Amniotic stem cell (primary cell): Measurements from ENCODE around the gene PGM2L1.
"Not testable (repeated sequence)": the region's sequence is repeated elsewhere in the genome, so short reads cannot be mapped to it uniquely, and the experiment has no call there.

Experiments
- DNase-seq: peaks from one replicate; lab custom pipeline; 2025; lab: John Stamatoyannopoulos, UW

The PGM2L1 gene

GRCh38 chr11:74400606-74401005, 2.4 kb upstream of the PGM2L1 start:
- DNase-seq = no peak

- DNase-seq = no peak
Measured at GRCh38 chr11:74397501-74398243, 561 bp downstream of the PGM2L1 start.

DNA sequence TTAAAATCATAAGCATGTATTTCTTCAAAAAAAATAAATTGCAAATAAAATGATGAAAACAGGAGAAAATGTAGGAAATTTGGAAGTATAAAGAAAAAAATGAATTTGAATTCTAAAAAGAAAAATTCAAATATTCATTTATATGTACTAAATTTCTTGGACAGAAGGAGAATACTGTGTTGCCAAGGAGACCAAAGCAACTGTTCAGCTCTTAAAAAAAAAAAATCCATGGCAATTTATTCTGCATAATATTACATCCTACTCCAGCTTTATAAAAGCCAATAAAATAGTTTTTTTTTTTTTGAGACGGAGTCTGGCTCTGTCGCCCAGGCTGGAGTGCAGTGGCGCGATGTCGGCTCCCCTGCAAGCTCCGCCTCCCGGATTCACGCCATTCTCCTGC, 6.0 kb downstream of the PGM2L1 start:
- DNase-seq = no peak

GRCh38 chr11:74391193-74391592, 7.0 kb downstream of the PGM2L1 start:
- no peak for DNase-seq

- DNase-seq = no peak
Measured at GRCh38 chr11:74390697-74391096, 7.5 kb downstream of the PGM2L1 start.

DNA sequence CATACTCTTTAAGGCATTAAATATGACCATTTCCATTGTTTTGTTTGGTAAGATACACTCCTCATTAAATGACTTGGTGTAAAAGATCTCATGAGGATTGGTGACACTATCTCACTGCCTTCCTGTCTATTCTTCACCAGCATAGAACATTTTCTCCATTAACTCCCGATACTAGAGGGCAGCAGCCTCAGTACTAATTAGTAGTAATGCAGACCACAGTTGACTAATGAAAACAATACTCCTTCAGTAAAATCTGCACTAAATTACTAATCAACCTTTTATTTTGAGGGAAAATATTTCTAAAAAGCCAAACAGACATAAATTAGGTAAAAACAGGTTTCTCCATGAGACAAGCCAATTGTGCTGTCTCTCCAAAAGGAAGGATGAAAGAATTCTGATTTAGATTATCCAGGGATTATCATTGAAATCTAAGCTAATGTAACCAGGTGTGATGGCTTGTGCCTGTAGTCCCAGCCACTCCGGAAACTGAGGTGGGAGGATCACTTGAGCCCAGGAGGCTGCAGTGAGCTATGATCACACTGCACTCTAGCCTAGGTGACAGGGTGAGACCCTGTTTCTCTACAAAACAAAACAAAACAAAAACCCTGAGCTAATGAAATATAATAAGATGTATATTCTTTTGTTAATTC, 9.4 kb downstream of the PGM2L1 start:
- no peak for DNase-seq

GRCh38 chr11:74384641-74385040, 13.6 kb downstream of the PGM2L1 start:
- DNase-seq = no peak

- DNase-seq = no peak
Measured at GRCh38 chr11:74380746-74381439, 17.3 kb downstream of the PGM2L1 start.

DNA sequence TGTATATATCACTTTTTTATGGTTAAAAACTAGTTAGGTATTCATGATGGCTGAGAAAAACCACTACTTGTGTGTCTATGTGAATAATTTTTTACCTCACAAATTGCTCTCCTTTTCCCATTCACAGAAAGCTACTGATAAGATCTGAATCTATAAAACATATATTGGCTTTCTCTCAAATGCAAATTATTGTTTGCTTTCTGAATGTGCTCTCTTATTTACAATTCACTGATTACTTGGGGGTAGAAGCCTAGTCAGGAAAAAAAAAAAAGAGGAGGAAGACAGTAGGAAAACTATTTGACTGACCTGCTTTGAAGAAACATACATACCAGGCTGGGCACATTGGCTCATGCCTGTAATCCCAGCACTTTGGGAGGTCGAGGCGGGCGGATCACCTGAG, 20.5 kb downstream of the PGM2L1 start:
- DNase-seq = no peak

GRCh38 chr11:74373382-74373781, 24.9 kb downstream of the PGM2L1 start:
- no peak for DNase-seq

DNA sequence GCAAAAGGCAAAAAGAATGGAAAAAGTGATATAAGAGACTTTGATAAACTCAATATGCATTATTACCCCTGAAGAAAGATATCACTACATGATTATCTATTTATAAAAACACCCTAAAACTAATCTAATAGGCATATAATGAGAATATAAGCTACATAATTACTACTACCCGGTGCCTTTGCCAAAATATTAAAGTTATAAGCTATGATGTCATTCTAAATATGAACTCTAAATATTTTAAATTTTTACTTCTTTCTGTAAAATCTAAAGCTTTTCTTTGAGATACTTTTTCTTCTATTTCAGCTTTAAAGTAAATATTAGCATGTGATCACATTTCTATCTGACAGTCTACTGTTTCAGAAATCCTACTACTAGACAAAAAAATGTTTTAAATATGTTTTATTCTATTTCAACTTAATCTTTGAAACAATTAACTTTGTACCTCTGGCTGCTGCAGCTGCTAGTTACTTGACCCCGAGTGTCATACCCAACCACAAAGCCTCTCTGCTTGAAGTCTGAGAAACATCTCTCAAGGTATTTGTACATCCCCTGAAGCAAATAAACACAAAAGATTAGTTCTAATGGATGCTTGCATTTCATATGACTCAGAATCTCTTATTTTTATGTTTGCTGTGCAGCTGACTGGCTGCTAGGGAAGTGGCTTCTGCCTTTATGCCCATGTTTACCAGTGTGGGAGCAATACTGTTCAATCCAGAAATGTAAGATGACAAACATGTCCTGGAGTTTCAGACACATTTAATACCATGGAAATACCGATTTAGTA, 26.8 kb downstream of the PGM2L1 start:
- no peak for DNase-seq

- no peak for DNase-seq
Measured at GRCh38 chr11:74370123-74370522, 28.1 kb downstream of the PGM2L1 start.

GRCh38 chr11:74367881-74368280, 30.4 kb downstream of the PGM2L1 start:
- DNase-seq = no peak

DNA sequence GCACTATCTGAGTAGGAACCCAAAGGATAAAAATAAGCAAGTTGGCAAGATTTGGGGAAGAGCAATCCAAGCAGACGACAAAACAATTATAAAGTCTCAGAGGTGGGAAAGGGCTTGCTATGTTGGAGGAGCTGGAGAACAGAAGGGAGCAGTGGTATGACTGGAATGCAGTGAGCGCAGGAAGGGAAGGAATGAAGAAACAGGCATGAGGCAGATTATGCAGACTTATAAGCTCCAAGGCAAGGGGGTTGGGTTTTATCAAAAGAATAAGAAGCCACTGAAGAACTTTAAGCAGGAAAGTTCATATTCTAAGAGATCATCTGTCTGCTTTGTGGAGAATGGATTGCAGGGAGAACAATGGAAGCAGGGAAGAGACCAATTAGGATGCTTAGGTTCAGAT, 31.7 kb downstream of the PGM2L1 start:
- DNase-seq = no peak

DNA sequence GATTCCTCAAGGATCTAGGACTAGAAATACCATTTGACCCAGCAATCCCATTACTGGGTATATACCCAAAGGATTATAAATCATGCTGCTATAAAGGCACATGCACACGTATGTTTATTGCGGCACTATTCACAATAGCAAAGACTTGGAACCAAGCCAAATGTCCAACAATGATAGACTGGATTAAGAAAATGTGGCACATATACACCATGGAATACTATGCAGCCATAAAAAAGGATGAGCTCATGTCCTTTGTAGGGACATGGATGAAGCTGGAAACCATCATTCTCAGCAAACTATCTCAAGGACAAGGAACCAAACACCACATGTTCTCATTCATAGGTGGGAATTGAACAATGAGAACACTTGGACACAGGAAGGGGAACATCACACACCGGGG, 32.4 kb downstream of the PGM2L1 start:
- DNase-seq = not testable (repeated sequence)

- no peak for DNase-seq
Measured at GRCh38 chr11:74357449-74357848, 40.8 kb downstream of the PGM2L1 start.

- DNase-seq = no peak
Measured at GRCh38 chr11:74355626-74356025, 42.6 kb downstream of the PGM2L1 start.

DNA sequence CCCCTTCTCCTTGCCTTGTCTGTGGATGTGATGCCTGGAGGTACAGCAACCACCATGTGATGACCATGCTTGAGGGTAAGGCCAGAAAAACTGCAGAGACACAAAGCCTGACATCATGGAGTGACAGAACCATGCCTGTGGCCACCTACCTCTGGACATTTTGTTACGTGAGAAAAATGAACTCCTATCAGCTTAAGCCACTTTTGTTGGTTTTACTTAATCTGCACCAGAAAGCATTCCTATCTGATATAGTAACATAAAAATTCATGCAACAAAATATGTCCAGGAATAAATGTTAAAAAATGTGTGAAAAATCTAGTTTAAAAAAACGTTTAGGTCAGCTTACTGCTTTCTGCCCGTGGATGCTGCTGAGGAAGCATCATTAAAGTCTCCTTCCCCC, 44.2 kb downstream of the PGM2L1 start:
- DNase-seq = no peak

GRCh38 chr11:74347381-74347780, 50.9 kb downstream of the PGM2L1 start:
- no peak for DNase-seq

GRCh38 chr11:74345420-74345819, 52.8 kb downstream of the PGM2L1 start:
- DNase-seq = no peak

GRCh38 chr11:74341921-74342320, 56.3 kb downstream of the PGM2L1 start:
- DNase-seq = no peak

GRCh38 chr11:74339619-74340018, 58.6 kb downstream of the PGM2L1 start:
- no peak for DNase-seq
